HG03442 (cell line): ENCODE results near the gene LNPK.
"Not testable (repeated sequence)": the region's sequence is repeated elsewhere in the genome, so short reads cannot be mapped to it uniquely, and the experiment has no call there.

Source experiments
- ATAC-seq: cut with Tn5 transposase; IDR thresholded peaks from one replicate; pipeline ENCODE4 v1.9.1; 2021; ENCODE audit warnings: mild to moderate bottlenecking, moderate library complexity; ENCODE audit not compliant: unreplicated experiment

The LNPK gene

GRCh38 chr2:176001916-176002687, at the start of gene LNPK:
TSS of gene LNPK (minus strand) at chr2:176002267. CDS start at chr2:175995584, 6,683 bp downstream.
- peak; percentile 89 for ATAC-seq

DNA sequence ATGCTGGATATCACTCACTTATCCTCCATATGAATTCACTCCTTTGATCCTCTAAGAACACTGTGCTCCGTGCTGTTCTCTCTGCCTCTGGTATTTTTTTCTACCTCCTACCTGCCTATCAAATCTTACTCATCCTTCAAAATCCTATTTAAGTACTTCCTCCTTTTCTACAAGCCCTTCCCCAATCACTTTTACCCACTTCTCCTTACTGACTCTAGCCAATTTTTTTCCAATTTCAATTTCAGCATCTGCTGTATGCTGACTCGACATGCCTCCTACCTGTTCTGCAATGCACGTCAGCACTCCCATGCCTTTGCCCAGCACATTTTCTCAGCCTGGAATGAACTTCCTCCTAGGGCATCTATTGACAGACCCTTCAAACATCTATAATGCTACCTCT, 37.3 kb upstream of the LNPK start:
- ATAC-seq = no peak

DNA sequence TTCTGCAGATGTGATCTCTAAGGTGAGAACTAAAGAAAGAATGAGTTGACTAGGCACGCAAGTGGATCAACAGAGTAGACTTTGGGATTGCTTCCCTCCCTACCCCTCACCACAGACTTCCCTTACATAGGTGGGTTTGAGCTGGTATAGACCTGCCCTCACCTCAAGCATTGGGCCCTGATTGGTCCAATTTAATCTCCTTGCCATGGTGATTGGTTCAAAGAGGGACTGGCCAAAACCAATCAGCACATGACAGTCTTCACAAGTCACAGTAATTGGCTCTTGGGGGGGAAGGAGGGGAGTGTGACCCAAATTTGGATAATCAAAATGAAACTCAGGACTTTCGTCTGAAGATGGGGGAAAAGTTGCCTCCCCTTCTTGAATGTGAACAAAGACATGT, 36.6 kb upstream of the LNPK start:
- no peak for ATAC-seq

- no peak for ATAC-seq
Measured at GRCh38 chr2:176035013-176035691, 33.1 kb upstream of the LNPK start.

DNA sequence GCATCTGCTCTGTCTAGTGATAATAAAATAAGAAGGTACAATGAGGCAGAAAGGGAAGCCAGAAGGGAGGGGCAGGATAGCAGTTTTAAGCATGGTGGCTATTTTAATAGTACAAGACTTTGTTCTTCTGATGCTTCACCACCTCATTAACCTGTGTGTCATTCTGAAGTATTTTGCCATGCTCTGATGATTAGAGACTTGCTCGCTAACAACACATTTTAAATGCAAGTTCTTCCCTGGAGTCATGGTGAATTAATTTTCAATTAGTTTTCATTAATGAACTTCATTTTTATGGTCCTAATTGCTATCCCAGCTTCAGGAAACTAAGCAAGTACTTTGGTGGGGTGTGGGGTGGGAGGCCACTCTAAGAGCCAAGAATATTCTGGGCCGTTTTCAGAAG, 25.7 kb upstream of the LNPK start:
- ATAC-seq = no peak

- no peak for ATAC-seq
Measured at GRCh38 chr2:176025932-176026331, 23.9 kb upstream of the LNPK start.

- ATAC-seq = no peak
Measured at GRCh38 chr2:176024083-176024482, 22.0 kb upstream of the LNPK start.

- ATAC-seq = no peak
Measured at GRCh38 chr2:176022048-176022447, 20.0 kb upstream of the LNPK start.

GRCh38 chr2:176020400-176020799, 18.3 kb upstream of the LNPK start:
- no peak for ATAC-seq

DNA sequence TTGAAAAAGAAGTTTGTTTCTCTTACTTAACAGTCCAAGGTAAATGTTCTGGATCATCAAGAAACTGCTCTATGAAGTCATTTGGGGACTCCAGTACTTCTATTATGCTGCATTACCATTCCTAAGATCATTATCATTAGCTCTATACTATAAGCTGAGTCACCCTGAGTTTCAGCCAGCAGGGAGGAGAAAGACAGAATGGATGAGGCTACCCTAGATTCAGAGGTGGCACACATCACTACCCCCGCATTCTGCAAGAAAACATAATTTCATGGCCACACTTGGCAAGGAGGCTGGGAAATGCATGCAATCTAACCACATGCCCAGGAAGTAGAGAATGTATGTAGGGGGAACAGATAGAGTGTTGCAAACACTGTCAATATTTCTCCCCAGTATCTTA, 16.6 kb upstream of the LNPK start:
- ATAC-seq = no peak

DNA sequence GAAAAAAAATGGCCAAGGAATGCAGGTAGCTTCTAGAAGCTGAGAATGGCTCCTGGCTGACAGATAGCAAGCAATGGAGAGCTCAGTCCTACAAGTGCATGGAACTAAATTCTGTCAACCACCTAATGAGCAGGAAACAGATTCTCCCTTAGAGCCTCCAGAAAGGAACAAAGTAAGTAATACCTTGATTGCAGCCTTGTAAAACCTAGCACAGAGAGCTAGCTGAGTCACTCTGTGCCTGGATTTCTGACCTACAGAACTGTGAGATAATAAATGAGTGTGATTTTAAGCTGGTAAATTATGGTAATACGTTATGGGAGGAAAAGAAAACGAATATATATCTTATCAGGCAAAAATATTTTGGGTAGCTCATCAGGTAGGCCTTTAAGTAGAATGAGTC, 7.4 kb upstream of the LNPK start:
- no peak for ATAC-seq

GRCh38 chr2:176004934-176005333, 2.9 kb upstream of the LNPK start:
- no peak for ATAC-seq

- no peak for ATAC-seq
Measured at GRCh38 chr2:176003958-176004357, 1.9 kb upstream of the LNPK start.

- peak; percentile 4 for ATAC-seq
Measured at GRCh38 chr2:176002688-176003210, 682 bp upstream of the LNPK start.

DNA sequence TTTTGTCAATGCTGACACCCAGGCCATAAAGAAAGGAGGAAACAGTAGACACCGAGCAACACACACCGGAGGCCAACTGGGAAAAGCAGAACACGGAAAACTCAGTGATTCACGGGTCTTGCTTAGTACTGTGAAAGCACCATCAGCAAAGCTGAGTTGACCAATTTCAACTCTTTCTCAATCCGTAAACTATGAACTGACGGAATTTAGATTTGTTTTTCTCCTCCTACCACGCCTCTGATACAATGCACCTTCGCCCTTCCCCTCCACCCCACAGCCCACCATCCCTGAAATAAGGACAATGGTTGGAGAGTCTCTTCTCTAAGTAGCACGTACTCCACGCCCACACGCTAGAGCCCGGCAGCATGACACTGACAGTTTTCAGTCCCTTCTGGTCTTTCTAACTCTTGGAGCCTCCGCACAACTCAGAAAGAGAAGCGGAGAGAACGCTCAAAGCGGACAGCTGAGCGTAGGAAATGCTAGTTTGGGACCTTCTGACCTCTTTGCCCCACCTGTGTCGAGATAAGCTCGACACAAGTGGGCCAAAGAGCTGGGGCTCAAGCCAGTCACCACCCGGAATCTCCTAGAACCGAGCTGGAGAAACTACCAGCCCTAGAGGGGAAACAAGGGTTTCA, 669 bp downstream of the LNPK start:
- ATAC-seq = peak; percentile 50

DNA sequence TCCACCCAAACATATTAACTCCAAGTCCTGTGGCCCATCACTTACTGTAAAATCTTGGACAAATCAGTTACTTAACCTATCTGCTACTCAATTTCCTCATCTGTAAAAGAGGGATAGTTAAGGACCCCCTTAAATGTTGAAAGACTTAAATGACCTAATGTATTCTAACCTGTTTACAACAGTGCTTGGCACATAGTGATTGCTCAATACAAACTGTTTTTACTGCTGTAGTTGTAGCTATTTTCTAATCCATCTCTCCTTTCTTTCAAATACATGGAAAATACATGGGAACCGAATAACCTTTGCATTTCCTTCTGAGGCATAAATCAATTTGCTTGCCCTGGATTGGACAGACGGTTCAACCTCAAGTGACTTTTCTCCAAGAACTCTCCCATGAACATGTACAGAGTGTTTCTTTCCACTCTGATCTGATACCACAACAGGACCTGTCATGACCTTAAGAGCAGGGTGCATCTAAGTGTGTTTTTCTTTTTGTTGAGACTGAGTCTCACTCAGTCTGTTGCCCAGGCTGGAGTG, 2.7 kb downstream of the LNPK start:
- ATAC-seq = no peak

DNA sequence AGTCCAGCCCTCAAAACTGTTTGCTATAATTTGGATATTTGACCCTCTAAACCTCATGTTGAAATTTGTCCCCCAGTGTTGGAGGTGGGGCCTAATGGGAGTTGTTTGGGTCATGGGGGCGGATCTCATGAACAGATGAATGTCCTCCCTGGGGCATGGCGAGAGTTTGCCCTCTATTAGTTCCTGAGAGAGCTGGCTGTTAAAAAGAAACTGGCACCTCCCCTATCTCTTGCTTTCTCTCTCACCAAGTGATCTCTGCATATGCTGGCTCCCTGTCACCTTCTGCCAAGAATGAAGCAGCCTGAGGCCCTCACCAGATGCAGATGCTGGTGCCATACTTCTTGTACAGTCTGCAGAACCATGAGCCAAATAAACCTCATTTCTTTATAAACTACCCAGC, 12.0 kb downstream of the LNPK start:
- no peak for ATAC-seq

DNA sequence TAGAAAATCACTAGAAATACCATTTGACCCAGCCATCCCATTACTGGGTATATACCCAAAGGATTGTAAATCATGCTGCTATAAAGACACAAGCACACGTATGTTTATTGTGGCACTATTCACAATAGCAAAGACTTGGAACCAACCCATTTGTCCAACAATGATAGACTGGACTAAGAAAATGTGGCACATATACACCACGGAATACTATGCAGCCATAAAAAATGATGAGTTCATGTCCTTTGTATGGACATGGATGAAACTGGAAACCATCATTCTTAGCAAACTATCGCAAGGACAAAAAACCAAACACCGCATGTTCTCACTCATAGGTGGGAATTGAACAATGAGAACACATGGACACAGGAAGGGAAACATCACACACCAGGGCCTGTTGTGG, 14.9 kb downstream of the LNPK start:
- ATAC-seq = not testable (repeated sequence)

DNA sequence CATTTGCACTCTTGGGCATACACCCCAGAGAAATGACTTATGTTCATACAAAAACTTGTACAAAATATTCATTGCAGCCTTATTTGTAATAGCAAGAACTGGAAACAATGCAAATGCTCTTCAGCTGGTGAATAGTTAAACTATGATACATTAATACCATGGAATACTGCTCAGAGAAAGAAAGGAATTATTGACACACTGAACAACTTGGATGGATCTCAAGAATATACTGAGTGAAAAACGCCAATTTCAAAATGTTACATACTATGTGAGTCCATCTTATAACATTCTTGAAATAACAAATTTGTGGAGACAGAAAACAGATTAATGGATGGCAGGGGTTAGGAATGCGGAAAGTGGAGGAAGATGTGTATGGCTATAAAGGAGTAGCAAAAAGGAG, 17.2 kb downstream of the LNPK start:
- no peak for ATAC-seq

DNA sequence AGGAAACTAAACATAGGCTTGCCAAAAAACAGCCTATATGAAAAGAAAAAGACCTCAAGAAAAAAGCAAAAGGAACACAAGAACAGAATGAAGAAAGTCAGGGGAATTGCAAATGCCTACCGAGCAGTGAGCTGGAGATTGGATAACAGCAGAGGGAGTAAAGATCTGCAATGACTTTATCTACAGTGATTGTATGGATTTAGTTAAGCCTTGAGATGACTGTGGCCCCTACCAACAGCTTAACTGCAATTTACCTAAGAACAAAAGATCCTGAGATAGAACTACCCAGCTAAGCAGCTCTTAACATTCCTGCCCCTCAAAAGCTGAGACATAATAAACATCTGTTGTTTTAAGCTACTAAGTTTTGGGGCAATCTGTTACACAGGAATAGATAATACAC, 20.5 kb downstream of the LNPK start:
- ATAC-seq = no peak

- ATAC-seq = no peak
Measured at GRCh38 chr2:175976391-175977157, 25.5 kb downstream of the LNPK start.
